DMS79 (cell line): Measurements from ENCODE around the gene WWC2.
"Not testable (repeated sequence)": the region's sequence is repeated elsewhere in the genome, so short reads cannot be mapped to it uniquely, and the experiment has no call there.

ENCODE experiments used
- DNase-seq: peaks from one replicate; lab custom pipeline; 2025; lab: John Stamatoyannopoulos, UW

WWC2 gene

DNA sequence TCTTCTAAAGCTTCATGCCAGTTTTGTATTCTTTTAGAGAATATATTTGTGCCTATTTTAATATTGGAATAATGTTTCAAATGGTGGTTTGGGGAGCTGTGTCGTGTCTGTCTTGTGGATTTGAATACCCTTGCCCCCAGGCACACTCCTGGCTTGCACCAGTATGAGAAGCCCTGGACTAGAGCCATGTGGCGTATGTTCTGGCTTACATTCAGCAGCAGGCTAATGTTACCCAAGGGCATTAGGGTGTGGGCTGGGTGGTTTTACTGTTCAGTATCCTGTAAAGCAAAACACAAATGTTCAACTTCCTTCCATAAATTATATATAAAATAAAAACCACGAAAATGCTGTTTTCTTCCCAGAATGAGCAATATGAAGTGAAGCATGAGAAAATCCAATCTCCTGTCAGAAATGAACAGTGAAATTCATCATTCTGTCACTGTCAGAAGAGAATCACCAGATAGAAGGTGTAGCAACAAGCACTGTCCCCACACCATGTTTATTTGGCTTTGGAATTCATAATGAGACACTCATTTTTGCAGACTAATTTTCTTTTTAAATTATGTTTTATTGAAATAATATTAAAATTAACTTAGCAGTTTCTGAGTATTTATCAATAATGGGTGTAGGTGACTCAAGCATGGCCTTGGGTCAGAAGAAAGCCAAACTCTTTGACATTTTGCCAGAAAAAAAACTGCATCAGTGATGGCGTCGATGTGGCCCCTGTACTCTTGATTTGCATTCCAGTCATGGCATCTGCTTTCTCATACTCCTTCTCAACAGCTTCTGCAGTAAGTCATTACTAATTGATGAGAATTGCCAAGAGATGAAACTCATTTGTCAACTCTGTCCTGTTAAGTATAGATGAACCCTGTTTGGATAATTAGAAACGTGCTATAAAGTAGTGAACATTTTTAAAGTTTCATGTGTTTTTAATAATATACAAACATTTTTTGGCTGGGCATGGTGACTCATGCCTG, 43.8 kb downstream of the WWC2 start:
- peak; percentile 3 for DNase-seq

DNA sequence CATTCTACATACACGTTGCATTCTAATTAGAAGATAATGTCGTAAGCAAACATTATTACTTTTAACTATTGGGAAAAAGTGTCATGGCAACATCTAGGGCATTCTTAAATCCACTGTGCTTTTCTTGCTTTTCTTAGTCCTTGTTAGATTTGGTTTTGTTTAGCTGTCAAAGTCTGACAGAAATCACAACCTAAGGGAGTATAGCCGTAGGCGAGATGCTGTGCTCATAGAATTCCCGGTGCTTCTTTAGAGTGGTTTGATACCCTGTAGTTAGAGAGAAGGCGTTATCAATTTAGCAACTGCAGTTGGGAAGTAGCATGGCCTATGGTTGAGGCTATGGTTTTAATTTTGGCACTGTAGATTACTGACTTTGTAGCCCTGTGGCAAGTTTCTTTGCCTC, 45.7 kb downstream of the WWC2 start:
- no peak for DNase-seq

DNA sequence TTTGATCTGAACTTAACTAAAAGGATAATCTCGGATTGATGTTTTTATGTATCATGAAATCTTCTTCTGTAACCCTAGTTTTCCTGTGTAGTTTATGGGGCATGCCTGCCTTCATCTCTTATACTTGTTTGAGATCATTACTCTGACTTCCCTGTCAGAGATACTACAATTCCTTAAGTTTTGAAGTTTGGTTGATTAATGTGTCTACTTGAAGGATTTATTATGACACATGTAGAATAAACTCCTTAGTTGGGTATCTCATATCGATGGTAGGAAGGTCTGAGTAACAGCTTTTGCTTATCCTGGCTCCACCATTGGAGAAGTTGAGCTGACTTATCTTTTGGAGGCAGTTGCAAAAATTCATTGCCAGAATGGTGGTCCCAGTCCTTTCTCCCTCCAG, 46.7 kb downstream of the WWC2 start:
- no peak for DNase-seq

DNA sequence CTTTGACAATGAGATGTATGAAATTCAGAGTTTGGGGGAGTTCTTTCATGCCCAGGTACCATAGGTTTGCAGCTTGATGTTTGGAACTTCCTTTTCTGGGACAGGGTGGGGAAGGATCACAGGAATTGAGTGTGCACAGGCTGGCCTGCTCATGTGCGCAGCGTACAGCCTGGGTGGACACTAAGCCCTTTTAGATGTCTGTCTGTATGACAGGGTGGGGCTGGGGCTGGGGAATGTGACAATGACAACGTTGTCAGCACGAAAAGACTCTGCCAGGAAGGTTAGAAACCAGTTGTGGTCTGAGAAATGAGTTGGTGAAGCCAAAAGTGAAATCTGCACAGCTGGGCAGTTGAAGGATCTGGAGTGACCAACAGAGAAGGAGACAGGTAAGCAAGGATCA, 47.4 kb downstream of the WWC2 start:
- no peak for DNase-seq

DNA sequence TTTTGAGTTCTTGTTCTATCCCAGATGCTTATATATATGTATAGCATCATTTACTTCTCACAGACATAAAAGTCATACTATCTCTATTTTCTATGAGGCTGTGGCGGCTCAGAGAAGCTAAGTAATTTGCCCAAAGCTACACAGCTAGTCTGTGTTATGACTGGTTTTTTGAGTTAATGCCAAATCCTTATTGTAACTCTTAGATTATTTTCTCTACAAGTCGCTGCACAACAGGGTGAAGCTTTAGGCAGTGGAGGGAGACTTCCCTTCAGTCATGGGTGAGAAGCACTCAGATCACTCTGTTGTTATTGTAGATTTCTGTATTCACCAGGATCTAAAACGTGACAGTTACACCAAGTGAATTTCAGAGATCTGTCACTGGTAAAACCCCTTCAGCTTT, 48.1 kb downstream of the WWC2 start:
- DNase-seq, result no peak

DNA sequence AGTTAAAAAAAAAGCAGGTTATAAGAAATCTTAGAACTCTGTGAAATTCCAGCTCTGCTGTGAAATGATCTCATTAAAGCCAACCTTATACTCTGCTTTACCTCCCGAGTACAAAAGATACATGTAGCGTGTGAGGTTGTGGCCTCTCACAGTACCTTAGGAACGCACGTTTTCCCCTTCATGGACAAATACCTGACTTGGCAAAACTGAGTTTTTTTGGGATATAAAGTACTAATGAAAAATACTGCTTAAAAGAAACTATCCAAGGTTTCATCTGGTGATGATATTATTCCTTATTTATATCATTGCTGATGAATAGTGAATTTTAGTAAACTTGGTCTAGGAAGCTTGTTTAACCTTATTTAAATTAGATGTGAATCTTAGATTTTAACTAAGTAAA, 48.9 kb downstream of the WWC2 start:
- DNase-seq, result no peak

DNA sequence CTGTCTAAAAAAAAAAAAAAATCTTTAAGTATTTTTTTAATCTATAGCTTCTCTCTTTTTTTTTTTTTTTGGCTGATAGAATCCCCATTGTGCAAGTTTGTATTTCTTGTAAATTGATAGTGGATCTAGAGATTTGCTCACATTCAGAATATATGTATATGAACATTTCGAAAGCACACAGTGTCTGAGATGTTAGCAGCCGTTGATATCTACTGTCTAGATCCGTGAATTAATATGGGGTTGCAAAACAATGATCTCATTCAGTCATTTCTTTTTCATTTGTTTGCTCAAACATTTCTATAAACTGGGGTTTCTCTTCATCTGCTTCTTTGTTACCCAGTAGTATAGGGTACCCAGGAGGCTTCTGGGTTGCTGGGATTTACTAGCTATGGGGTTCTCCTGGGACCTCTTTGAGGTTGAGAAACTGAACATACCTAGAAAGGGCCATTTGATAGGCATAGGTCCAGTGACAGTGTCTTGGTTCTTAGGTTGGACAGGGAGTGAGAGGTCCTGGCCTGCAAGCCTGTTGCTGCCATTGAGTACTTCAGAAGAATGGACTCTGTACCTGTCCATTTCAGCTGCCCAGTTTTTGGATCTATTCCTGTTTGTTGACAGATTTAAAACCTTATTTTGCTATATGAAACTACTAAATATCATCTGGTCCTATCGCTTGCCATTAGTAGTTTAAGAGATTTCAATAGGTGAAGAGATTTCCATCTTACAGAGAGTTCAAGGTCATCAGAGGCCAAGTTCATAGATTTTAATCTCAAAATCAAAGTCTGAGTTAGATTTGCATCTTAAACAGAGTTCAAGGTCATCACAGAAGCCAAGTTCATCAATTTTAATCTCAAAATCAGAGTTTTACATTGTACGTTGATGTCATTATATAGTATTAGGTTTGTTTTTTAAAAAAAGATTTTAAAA, 50.8 kb downstream of the WWC2 start:
- no peak for DNase-seq

DNA sequence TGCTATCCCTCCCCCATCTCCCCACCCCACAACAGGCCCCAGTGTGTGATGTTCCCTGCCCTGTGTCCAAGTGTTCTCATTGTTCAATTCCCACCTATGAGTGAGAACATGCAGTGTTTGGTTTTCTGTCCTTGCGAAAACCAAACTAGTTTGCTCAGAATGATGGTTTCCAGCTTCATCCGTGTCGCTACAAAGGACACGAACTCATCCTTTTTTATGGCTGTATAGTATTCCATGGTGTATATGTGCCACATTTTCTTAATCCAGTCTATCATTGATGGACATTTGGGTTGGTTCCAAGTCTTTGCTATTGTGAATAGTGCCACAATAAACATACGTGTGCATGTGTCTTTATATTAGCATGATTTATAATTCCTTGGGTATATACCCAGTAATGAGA, 51.6 kb downstream of the WWC2 start:
- not testable (repeated sequence) for DNase-seq

DNA sequence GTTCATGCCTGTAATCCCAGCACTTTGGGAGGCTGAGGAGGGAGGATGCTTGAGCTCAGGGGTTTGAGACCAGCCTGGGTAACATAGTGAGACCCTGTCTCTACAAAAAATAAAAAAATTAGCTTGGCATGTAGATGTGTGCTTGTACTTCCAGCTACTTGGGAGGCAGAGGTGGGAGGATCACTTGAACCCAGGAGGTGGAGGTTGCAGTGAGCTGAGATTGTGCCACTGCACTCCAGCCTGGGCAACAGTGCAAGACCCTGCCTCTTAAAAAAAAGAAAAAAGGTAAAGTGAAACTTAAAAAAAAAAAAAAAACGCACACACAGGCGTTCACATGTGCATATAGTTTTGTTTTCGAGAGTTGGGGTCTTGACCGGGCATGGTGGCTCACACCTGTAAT, 53.2 kb downstream of the WWC2 start:
- not testable (repeated sequence) for DNase-seq

DNA sequence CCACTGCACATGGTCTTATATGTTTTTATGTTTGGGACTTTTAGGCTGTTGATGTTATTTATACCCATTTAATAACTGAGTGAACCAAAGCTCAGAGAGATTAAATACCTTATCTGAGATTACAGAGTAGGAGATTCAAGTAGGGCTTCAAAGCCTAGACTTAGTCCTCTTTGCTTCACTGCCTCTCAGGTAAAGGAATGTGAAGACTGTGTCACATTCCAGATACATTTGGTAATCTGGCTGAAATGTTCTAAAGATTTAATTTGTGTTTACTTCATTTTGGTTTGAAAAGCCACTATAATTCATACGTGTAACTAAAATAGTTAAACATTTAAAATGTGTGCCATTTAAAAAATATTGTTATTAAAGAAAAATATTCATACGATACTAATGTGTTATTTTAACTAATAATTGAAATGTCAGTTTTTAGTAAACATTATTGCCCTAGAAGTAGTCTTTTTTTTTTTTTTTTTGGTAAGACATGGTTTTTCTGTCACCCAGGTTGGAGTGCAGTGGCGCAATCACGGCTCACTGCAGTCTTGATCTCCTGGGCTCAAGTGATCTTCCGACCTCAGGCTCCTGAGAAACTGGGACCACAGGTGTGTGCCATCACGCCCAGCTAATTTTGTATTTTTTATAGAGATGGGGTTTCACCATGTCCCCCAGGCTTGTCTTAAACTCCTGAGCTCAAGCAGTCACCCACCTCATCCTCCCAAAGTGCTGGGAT, 54.3 kb downstream of the WWC2 start:
- DNase-seq, result no peak

DNA sequence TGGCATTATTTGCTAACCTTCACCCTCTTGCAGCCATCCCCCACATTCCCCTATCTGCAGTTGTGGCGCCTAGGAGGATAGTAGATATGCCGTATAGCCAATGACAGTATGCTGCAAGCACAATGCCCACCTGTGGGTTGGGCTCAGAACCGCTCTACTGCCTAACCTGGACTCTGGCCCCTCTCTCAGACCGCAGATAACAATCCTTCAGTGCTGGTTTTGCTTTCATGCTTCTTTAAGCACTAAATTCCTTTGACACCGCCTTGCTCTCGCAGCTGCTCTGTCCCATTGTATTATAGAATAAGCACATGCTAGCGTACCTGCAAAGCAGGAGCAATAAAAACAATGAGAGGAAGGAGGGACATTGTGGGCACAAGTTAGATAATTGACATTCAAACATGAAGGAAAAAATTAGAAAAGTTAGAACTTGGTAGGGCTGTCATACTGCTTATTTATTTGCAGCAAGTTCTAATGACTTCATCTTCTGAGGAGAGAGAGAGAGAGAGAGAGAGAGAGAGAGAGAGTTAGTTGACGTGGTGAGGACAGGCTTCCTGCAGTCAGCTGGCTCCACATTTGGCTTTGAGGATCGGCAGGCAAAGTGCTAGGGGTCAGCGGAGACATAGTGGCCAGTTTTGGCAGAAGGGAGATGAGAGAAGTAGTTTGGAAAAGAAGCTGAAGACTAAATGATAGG, 55.8 kb downstream of the WWC2 start:
- DNase-seq, result no peak

DNA sequence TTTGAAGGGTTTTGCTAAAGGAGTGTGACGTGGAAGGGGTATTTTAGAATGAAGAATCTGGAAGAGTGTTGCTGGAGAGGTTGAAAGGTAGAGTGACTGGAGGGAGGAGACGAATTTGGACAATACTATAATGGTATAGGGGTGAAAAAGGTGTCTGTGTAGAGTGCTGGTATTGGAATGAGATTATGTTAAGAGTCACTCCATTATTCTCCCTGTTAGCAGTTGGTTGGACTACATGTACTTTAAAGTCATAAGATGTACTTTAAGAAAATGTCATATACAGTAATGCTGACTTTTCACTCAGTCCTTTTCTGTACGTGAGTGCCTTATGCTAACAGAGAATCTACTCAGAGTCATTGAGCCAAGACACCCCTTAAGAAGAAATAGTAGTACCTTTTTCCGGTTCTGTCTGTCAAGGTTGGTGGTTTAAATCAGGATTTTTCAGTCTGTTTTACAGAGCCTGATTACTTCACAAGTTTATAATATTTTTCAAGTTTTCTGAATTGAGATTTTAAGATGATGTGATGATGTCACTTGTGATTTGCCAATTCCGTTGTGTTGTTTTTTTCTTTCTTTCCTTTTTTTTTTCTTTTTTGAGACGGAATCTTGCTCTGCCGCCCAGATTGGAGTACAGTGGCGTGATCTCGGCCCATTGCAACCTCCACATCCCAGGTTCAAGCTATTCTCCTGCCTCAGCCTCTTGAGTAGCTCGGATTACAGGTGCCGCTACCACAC, 56.6 kb downstream of the WWC2 start:
- no peak for DNase-seq

DNA sequence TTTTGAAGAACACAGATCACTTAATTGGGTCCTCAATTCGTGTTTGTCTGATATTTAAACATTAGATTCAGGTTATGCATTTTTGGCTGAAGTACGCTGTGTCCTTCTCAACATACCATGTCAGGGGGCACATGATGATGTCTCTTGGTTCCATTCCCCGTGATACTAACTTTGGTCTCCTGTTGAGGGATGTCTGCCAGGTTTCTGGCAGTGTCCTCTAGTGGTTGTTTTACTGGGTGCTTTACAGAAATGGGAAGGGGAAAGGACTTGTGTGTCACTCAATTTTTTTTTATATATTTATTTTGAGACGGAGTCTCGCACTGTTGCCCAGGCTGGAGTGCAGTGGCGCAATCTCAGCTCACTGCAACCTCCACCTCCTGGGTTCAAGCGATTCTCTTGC, 58.2 kb downstream of the WWC2 start:
- no peak for DNase-seq

DNA sequence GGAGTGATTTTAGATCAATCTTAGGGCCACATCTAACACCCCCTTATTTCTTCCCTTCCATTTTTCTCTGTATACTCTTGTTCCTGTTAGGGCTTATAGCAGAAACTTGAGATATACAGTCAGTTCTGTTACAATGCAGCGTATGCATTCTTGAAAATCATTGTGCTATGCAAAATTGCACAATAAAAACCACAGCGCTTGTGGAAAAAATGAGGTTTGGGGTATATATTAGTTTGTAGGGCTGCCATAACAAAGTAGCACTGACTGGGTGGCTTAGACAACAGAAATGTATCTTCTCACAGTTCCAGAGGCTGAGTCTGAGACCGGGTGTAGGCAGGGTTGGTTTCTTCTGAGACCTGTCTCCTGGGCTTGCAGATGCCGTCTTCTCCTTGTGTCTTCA, 59.0 kb downstream of the WWC2 start:
- no peak for DNase-seq

DNA sequence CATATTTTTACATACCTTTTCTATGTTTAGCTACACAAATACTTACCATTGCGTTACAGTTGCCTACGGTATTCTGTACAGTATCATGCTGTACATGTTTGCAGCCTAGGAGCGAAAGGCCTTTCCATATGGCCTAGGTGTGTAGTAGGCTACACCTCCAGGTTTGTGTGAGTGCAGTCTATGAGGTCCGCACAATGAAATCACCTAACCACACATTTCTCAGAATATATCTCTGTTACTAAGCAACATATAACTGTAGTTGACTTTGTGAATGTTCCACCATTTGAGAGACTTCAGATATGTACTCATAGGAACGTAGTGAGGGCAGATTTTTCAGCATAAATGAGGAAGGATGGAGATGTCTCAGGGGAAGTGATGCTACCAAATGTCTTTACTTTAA, 62.6 kb downstream of the WWC2 start:
- no peak for DNase-seq

DNA sequence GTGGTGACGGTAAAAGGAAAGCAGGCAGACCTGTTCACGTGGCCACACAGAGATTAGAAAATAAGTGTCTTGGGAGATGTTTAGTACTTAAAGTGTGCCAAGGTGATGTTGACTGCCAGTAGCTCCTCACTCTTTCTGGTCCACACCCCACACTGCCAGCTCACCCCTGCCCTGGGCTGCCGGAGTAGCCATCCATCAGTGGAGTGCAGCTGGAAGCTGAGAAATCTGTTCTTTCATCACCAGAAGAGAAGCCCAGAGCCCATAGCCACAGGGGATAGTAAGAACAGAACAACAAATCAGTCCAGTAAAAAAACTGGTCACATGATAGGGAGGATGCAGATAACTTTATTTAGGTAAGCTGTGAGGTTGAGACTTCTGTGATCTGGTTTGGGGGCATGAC, 64.1 kb downstream of the WWC2 start:
- DNase-seq, result no peak

DNA sequence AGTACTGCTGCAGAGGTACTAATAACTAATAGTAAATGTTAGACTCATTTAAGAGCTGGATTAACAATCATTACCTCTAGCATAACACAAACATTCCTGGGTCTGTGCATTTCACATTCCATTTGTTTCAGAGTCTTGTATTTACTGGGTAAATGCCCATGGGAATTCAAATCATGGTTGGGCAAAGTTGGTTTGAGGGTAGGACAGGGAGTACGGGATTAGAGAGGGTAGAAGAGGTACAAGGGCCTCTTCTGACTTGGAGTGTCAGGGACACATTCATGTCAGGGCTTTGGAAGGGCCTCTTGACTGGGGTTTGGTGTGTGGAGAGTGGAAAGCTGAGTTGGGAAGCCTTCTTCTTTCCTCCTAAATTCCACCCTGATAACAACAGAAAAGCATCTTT, 65.9 kb downstream of the WWC2 start:
- DNase-seq, result no peak

DNA sequence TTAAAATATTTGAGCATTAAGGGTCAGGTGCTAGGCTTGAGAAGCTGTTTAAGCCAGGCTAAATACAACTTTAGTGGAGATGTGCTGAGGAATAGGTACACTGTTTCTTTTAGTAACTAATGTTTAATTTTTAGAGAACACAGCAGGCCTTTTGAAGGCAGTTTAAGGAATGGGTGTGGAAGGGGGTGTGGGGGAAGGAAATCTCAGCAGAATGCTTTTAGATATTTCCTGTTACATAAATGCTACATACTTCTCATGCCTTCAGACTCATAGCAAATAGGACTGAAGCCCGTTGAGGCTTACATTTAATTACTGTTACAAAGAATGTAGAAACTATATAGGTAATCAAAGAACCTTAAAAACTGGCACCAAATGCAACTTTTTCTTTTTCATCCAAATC, 66.3 kb downstream of the WWC2 start:
- DNase-seq, result no peak

DNA sequence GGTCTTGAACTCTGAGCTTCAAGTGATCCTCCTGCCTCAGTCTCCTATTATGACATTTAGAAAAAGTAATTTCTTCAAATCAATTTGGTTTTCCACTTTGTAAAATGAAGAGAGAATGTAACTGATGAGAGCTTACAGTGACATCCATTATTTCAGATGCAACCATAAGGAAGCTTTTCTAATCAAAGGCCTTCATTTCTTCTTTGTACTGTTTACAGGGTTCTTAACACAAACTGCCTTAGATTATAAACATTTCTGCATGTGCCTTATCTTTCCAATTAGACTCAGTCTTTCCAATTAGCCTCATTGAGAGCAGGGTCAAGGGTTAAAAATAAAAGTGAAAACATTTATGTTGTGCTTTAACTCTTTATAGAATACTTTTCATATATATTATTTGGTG, 71.8 kb downstream of the WWC2 start:
- no peak for DNase-seq

DNA sequence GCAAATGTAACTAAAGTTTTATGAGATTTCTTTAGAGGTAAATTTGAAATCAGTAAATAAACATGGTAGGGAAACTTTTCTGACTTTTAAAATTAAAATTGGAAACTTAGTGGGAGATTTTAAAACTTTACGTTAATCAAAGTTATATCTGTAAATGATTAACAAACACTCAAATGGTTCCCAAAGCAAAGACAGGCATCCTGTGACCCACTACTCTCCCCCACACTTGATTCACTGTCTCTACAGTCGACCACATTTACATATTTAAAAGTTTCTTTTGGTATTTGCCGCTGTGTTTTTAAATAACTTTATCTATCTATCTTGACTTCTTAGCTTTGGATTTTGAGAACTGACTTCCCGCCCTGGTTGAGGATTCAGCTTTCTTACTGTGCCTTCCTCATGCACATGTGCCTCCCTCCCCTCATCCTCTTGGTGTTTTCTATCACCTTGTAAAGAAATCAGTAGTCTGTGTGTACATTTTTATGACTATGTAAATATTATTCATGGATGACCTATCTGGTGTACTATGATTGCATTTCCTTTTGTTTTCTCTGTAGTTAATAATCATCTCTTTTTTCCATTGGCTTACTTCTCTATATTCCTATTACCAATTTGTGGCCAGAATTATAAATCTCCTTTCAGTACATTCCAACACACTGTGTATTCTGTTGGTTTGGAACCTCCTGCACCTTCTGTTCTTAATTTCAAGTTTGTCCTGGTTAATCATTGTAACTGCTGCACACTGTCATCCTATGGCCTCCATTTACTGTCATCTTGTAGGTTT, 72.6 kb downstream of the WWC2 start:
- DNase-seq, result no peak
